GM21381 (cell line): ENCODE data around the gene ARHGAP24.

Experiments used
- ATAC-seq: cut with Tn5 transposase; IDR thresholded peaks from one replicate; pipeline ENCODE4 v1.9.1; 2021; ENCODE audit warnings: mild to moderate bottlenecking, moderate library complexity; ENCODE audit not compliant: unreplicated experiment

Gene ARHGAP24

DNA sequence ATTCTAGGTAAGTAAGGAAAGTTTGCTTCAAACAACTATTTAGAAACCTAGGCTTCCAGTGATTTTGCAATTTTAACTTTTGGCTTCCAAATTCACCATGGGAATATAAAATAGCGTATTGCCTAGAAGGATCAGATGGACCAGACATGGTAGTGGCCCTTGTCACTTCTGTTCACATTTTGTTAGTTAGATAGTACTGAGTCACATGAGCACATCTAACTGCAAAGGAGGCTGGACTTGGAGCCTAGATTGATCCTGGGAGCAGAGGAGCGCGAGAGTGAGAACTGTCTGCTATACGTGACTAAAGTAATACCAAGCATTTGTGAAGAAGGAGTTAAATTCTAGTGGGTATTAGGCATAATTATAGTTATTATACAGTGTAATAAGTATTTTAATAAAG lies 102.4 kb downstream of the ARHGAP24 start:
- no peak for ATAC-seq

GRCh38 chr4:85579942-85580341 lies 105.0 kb downstream of the ARHGAP24 start:
- no peak for ATAC-seq

DNA sequence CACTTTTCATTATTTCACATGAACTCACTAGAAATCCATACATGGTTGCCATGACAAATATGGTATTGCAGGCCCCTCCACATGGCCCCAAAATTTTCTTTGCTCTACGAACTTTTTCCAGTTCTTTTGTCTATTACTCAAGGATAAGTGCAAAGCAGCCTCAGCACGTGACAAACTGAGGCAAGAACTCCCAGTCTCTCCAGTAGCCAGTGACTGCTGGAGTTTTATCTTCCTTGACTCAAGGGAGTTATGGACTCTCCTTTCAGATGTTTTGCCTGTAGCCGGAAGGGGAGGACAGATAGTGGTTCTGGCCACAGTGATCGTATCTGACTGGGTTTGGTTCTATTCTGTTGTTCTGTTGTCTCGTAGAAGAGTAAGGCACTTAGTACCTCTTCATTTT lies 105.5 kb downstream of the ARHGAP24 start:
- ATAC-seq, result no peak

- ATAC-seq, result no peak
These were observed 113.0 kb downstream of the ARHGAP24 start for GRCh38 chr4:85587952-85588351.

- no peak for ATAC-seq
These were observed 116.6 kb downstream of the ARHGAP24 start for GRCh38 chr4:85591406-85592098.

GRCh38 chr4:85595098-85595775 lies 120.3 kb downstream of the ARHGAP24 start:
- no peak for ATAC-seq

GRCh38 chr4:85595796-85596559 lies 121.0 kb downstream of the ARHGAP24 start:
- ATAC-seq, result no peak

DNA sequence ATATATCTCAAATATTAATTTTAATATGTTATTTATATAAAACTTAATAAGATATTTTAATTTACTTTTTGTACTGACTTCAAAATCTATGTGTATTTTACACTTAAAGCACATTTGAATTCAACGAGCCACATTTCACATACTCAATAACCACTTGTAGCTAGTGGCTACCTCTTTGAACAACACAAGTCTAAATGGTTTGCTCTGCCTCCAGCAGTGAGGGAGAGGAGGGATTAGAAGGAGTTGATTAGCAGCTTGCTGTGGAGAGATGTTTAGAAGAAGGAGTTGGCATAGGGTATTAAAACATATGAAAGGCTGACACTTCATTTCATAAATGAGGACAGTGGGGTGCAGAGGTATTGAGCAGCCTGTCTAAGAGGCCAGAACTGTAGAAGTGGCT lies 124.0 kb downstream of the ARHGAP24 start:
- ATAC-seq, result no peak

GRCh38 chr4:85600501-85600900 lies 125.6 kb downstream of the ARHGAP24 start:
- ATAC-seq, result no peak

DNA sequence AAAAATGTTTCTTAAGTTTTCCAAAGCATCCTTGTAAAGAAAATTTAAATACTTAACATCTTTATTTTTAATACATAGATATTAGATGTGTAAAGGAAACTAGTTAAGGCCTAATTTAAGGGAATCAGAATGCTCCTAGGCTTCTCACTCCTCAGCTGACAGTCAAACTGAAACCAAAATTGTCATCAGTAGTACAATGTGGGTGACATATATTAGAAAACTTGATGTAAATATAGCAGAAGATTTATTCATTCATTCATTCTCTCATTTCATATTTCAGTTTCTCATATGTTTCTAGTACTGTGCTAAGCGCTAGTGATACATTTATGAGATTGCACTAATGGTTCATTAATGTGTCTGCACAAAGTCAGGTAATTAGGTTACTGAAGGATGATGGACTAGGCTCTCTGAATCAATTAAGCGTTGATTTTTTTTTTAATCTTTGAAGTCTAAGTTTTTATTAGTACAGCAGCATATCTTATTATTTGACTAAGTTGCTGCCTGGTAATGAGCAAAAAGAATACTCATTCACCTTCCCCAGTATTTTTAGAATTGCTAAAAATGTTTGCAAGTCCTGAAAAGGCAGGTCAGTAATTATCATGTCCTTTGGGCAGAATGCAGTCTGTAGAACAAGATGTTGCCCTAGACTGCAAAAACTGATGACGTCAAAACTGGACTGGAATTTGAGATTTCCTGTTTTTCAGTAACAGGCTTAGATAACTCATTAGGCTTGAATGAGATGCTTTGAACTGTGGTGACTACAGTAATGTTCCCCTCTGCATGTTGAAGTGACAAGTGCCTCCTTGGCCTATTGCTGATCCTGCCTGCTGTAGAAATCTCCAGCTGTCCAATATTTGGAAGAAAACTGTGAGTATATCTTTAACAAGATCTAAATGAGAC lies 128.7 kb downstream of the ARHGAP24 start:
- ATAC-seq, result no peak

GRCh38 chr4:85606505-85606904 lies 131.6 kb downstream of the ARHGAP24 start:
- ATAC-seq, result no peak

DNA sequence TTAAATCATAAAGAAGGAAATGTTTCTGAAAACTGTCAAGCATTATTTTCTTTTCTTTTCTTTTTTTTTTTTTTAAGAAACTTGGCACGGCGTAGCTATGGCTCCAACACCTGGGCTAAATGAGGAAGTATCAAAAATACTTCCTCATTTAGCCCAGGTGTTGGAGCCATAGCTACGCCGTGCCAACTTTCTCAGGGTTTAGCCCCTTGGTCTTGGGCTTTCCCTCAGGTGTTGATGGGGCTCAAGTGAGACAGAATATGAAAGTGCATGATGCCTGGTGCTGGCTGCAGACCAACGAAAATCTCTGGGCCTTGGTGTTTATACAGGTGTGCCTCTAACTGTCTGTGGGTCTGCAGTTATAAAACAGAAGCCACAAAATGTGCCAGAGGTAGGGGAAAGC lies 132.7 kb downstream of the ARHGAP24 start:
- peak; percentile 67 for ATAC-seq

GRCh38 chr4:85610450-85610849 lies 135.5 kb downstream of the ARHGAP24 start:
- peak; percentile 79 for ATAC-seq

GRCh38 chr4:85611661-85612060 lies 136.7 kb downstream of the ARHGAP24 start:
- no peak for ATAC-seq

GRCh38 chr4:85613901-85614300 lies 139.0 kb downstream of the ARHGAP24 start:
- no peak for ATAC-seq

GRCh38 chr4:85615952-85616351 lies 141.0 kb downstream of the ARHGAP24 start:
- no peak for ATAC-seq

- no peak for ATAC-seq
These were observed 142.3 kb downstream of the ARHGAP24 start for GRCh38 chr4:85617202-85617601.

- ATAC-seq, result no peak
These were observed 158.0 kb downstream of the ARHGAP24 start for GRCh38 chr4:85632981-85633380.

GRCh38 chr4:85637778-85638177 lies 162.8 kb downstream of the ARHGAP24 start:
- ATAC-seq, result no peak

GRCh38 chr4:85639946-85640345 lies 165.0 kb downstream of the ARHGAP24 start:
- no peak for ATAC-seq
